NT2/D1 (cell line): Measurements from ENCODE around the gene FRYL.
"Not testable (repeated sequence)": the region's sequence is repeated elsewhere in the genome, so short reads cannot be mapped to it uniquely, and the experiment has no call there.

ENCODE experiments used
- DNase-seq: peaks from one replicate; pipeline ENCODE4 v3.0.0-alpha.2; 2011; ENCODE audit warnings: low read depth, low spot score
- H3K27me3 ChIP-seq: 2 replicates; pipeline ENCODE4 v1.6.0; 2011; ENCODE audit warnings: mild to moderate bottlenecking; ENCODE audit not compliant: insufficient read length, insufficient read depth
- H3K36me3 ChIP-seq: 2 replicates; pipeline ENCODE4 v1.6.1; 2011; ENCODE audit warnings: mild to moderate bottlenecking, low read length, mixed read lengths; ENCODE audit not compliant: insufficient read depth, insufficient read length
- H3K4me1 ChIP-seq: 2 replicates; pipeline ENCODE4 v1.5.1; 2011; ENCODE audit not compliant: insufficient read depth, insufficient read length
- H3K4me3 ChIP-seq: 2 replicates; pipeline ENCODE4 v1.5.1; 2011; ENCODE audit warnings: low read depth; ENCODE audit not compliant: insufficient read length
- H3K9ac ChIP-seq: 2 replicates; pipeline ENCODE4 v1.6.0; 2011; ENCODE audit warnings: low read depth; ENCODE audit not compliant: insufficient read length
- H3K9me3 ChIP-seq: 2 replicates; pipeline ENCODE4 v1.5.1; 2011; ENCODE audit warnings: mild to moderate bottlenecking, low read length; ENCODE audit not compliant: insufficient read depth
- SUZ12 ChIP-seq: IDR thresholded peaks from 2 replicates; pipeline ENCODE4 v1.6.1; 2011; ENCODE audit not compliant: insufficient read length, insufficient read depth; ENCODE audit errors: extremely low read depth
- YY1 ChIP-seq: IDR thresholded peaks from 2 replicates; pipeline ENCODE4 v1.6.1; 2011; ENCODE audit not compliant: insufficient read length, insufficient read depth
- ZNF274 ChIP-seq: IDR thresholded peaks from 2 replicates; pipeline ENCODE4 v1.6.1; 2011; ENCODE audit warnings: mild to moderate bottlenecking, low read depth, low read length

Gene FRYL

DNA sequence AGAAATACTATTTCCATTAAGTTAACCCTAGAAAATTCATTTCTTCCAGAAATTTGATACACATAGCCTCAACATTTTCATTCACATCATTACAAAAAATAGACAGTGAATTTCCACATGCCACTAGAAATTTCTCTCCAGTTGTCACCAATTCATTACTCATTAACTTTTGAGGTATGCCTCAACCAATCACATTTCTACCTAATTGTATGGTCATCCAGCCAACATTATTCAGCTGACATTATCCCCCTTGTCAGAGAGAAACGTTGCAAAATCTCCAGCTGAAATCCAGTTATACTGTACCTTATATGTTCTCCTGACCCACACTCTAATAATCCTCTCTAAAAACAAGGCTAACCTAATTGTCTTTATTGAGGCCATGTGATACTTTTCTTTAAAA lies 24.8 kb downstream of the FRYL start:
- no peak for DNase-seq
- H3K4me1 ChIP-seq: no peaks in the 10 kb centered on the region
- peaks cover 13% of the 10 kb centered on the region; the same call in 1 of the 2 replicates for H3K9me3 ChIP-seq
- no peaks in the 10 kb centered on the region for H3K36me3 ChIP-seq
- no peaks in the 10 kb centered on the region for H3K27me3 ChIP-seq
- H3K9ac ChIP-seq: no peak overlapping the region
- H3K4me3 ChIP-seq: no peak overlapping the region
- no peak for TF ChIP-seq YY1
- no peak for TF ChIP-seq ZNF274
- no peak for TF ChIP-seq SUZ12

DNA sequence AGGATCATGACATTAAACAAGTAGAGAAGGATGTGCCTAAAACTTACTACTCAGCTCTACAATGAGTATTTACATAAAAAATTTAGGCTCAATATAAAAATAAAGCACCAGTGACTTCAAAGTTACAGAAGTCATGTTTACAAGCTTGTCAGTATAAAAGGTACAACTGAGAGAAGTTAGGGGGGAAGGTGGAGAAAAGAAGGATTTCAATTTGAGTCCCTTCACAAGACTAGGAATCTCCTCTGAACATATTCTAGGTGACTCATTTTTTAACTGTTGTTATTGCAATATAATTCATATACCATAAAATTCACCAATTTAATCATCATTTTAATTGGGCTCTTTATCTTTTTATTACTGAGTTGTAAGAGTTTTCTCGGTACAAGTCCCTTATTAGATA lies 26.9 kb downstream of the FRYL start:
- Histone ChIP-seq H3K4me3 (no peak overlapping the region), H3K36me3 (no peaks in the 10 kb centered on the region), H3K4me1 (no peaks in the 10 kb centered on the region), H3K9me3 (peaks cover 13% of the 10 kb centered on the region; the same call in 1 of the 2 replicates), H3K9ac (no peak overlapping the region), H3K27me3 (no peaks in the 10 kb centered on the region)
- no peak for DNase-seq
- TF ChIP-seq YY1: no peak
- TF ChIP-seq SUZ12: no peak
- no peak for TF ChIP-seq ZNF274

DNA sequence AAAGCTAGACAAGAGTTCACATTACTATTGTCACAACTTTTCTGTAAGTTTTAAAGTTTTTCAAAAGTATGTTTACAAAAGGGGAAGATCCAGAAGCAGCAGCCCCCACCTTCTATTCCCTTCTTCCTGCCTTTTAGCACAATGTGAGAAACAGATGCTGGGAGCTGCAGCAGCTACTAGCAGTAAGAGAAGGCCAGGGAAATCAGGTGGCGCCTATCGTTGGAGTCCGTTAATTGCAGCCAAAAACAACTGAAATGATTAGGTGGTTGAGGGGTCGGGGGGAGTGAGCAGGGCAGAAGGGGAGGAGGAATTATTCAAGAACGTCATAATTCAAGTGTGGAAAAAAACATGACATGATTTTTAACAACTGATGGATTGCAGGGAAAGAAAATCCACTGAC lies 27.4 kb downstream of the FRYL start:
- TF ChIP-seq ZNF274 (no peak), YY1 (no peak), SUZ12 (no peak)
- Histone ChIP-seq H3K4me1 (no peaks in the 10 kb centered on the region), H3K4me3 (no peak overlapping the region), H3K9me3 (peaks cover 13% of the 10 kb centered on the region; the same call in 1 of the 2 replicates), H3K9ac (no peak overlapping the region), H3K36me3 (no peaks in the 10 kb centered on the region), H3K27me3 (no peaks in the 10 kb centered on the region)
- no peak for DNase-seq

DNA sequence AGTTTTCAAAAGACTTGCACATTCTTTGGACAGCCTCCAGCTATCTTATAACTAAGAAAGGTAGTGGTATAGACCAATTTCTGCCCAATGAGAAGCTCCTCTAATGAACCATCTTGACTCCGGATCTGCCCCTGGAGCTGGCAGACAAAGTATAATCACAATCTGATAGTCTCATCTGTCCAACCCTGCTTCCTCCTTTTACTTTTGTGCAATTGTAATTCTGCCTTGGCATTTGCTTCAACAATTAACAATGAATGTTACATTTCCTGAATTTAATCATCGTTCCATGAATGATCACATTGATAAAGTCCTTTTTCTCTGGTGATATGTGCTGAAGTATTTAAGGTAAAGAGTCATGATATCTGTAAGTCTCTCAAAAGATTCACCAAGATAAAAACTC lies 27.8 kb downstream of the FRYL start:
- H3K27me3 ChIP-seq: no peaks in the 10 kb centered on the region
- H3K9ac ChIP-seq: no peak overlapping the region
- no peak for DNase-seq
- H3K4me3 ChIP-seq: no peak overlapping the region
- no peaks in the 10 kb centered on the region for H3K4me1 ChIP-seq
- no peak for TF ChIP-seq YY1
- no peak for TF ChIP-seq ZNF274
- no peaks in the 10 kb centered on the region for H3K36me3 ChIP-seq
- peaks cover 13% of the 10 kb centered on the region; the same call in 1 of the 2 replicates for H3K9me3 ChIP-seq

DNA sequence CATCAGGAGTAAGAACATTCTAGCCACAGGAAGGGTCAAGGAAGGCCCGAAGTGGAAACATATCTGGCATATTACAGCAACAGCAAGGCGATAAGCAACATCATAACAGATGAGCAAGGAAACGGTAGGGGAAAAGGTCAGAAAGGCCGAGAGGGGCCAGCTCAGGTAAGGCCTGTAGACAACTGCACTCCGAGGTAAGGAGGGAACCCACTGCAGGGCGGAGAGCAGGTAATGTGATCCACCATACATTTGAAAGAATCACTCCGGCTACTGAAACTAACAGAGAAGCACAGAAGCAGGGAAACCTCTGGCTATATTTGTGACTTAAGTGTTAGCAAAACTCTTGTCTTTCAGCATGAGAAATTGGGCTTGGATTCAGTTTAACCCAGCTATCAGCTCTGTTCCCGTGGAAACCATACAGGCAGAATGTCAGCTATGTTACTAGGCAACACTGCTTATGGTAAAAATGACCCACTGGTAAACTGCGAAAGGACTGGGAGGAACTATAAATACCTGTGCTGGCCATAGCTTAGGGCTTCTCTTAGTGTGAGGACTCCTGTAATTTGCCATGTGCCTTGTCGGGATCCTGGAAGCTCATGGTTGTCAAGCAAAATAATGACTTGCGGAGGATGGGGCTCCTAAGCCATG lies 31.0 kb downstream of the FRYL start:
- Histone ChIP-seq H3K9ac (no peak overlapping the region), H3K27me3 (no peaks in the 10 kb centered on the region), H3K4me1 (no peaks in the 10 kb centered on the region), H3K4me3 (no peak overlapping the region), H3K36me3 (no peaks in the 10 kb centered on the region), H3K9me3 (peaks cover 10% of the 10 kb centered on the region; the same call in 1 of the 2 replicates)
- TF ChIP-seq SUZ12 (no peak), ZNF274 (no peak), YY1 (no peak)
- DNase-seq: no peak

DNA sequence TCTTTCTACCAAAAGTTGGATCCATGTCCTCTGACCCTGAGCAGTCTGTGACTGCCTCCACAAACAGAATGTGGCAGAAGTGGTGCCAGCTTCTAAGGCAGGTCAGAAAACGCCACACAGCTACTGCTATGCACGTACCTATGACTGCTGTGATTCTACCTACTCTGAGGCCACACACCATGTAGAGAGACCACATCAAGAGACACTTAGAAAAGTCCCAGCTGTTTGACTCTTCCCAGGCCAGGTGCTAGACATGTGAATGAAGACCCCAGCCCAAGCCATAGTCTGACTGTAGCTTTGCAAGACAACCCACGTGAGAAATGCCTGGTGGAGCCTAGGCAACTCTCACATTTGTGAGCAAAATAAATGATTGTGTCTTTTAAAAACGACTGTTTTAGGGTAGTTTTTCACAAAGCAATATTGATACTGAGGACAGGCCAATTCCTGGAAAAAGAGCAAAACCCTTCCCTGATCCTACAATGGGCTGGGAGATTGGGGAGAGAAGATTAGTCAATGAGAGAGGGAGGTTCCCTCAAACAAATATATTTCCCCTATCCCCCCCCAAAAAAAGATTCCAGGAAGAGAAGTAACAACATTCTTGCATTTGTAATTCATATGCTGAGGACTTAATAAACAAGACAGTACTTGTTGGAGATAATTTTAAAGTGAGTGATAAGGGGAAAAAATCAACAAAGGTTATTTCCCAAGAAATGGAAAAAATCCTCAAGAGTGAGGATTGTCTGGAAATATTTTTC lies 33.3 kb downstream of the FRYL start:
- no peaks in the 10 kb centered on the region for H3K27me3 ChIP-seq
- H3K36me3 ChIP-seq: no peaks in the 10 kb centered on the region
- H3K4me1 ChIP-seq: no peaks in the 10 kb centered on the region
- no peak overlapping the region for H3K4me3 ChIP-seq
- H3K9me3 ChIP-seq: no peaks in the 10 kb centered on the region
- DNase-seq: no peak
- H3K9ac ChIP-seq: no peak overlapping the region
- TF ChIP-seq YY1 (no peak), SUZ12 (no peak), ZNF274 (no peak)

DNA sequence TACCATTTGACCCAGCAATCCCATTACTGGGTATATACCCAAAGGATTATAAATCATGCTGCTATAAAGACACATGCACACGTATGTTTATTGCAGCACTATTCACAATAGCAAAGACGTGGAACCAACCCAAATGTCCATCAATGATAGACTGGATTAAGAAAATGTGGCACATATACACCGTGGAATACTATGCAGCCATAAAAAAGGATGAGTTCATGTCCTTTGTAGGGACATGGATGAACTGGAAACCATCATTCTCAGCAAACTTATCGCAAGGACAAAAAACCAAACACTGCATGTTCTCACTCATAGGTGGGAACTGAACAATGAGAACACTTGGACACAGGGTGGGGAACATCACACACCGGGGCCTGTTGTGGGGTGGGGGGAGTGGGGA lies 34.9 kb downstream of the FRYL start:
- not testable (repeated sequence) for H3K4me1 ChIP-seq, DNase-seq, H3K4me3 ChIP-seq, H3K9ac ChIP-seq, H3K36me3 ChIP-seq, H3K27me3 ChIP-seq, H3K9me3 ChIP-seq

DNA sequence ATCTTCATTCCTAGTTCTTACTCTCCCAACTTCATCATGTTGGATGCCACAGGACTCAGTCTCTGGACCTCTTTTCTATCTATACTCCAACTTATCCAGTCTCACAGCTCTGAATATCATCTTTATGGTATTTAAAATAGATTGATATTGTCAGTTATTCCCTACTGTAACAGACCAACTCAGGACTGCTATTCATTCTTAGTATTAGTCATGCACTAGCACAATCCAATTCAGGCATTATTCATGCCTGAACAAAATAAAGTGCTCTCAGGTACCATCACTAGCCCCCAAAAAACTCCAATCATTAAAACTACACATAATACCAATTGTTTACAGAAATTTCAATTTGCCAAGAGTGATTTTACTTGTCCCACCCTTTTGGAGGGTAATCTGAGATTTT lies 37.7 kb downstream of the FRYL start:
- Histone ChIP-seq H3K4me1 (no peaks in the 10 kb centered on the region), H3K27me3 (no peaks in the 10 kb centered on the region), H3K4me3 (no peak overlapping the region), H3K9ac (no peak overlapping the region), H3K36me3 (no peaks in the 10 kb centered on the region), H3K9me3 (no peaks in the 10 kb centered on the region)
- TF ChIP-seq SUZ12 (no peak), YY1 (no peak)
- DNase-seq: no peak
